GM23338 (cell line): ENCODE results near the gene SMAD1. TPM values are rescaled to one million over a fixed set of nuclear protein-coding genes. Genes with fewer than 3 reads are reported as not detected.
"Not testable (repeated sequence)": the region's sequence is repeated elsewhere in the genome, so short reads cannot be mapped to it uniquely, and the experiment has no call there.

Experiments used
- ATAC-seq: fragments of 200-7000 bp; cut with Tn5 transposase; 3 replicates; pipeline ENCODE4 v1.9.1; 2020
- DNase-seq: peaks from one replicate; pipeline ENCODE4 v3.0.0-alpha.2; 2015; ENCODE audit warnings: low spot score
- H2AFZ ChIP-seq: fragments of 200-600 bp; sonication (generic); 2 replicates; pipeline ENCODE4 v1.8.0; 2016; ENCODE audit warnings: antibody characterized with exemption, mild to moderate bottlenecking, moderate library complexity
- H3F3A ChIP-seq: fragments of 200-600 bp; sonication (generic); replicated peaks from 2 replicates; pipeline ENCODE4 v1.8.0; 2017; ENCODE audit warnings: antibody characterized with exemption, mixed run types, low read depth
- H3K27ac ChIP-seq: fragments of 200-600 bp; sonication (generic); 2 replicates; pipeline ENCODE4 v1.6.1; 2016; ENCODE audit warnings: low read depth
- H3K27me3 ChIP-seq: fragments of 200-600 bp; sonication (generic); 2 replicates; pipeline ENCODE4 v1.8.0; 2016; ENCODE audit warnings: mild to moderate bottlenecking, mixed run types, moderate library complexity; ENCODE audit not compliant: insufficient read depth
- H3K36me3 ChIP-seq: fragments of 200-600 bp; sonication (generic); 2 replicates; pipeline ENCODE4 v1.8.0; 2016; ENCODE audit warnings: mild to moderate bottlenecking; ENCODE audit not compliant: insufficient read depth
- H3K4me1 ChIP-seq: fragments of 200-600 bp; sonication (generic); 2 replicates; pipeline ENCODE4 v1.8.0; 2016; ENCODE audit warnings: mild to moderate bottlenecking, moderate library complexity; ENCODE audit not compliant: insufficient read depth
- H3K4me2 ChIP-seq: fragments of 200-600 bp; sonication (generic); 2 replicates; pipeline ENCODE4 v1.7.1; 2017; ENCODE audit warnings: mixed run types
- H3K4me3 ChIP-seq: fragments of 200-600 bp; sonication (generic); 2 replicates; pipeline ENCODE4 v1.6.1; 2016; ENCODE audit warnings: mixed run types
- H3K79me2 ChIP-seq: fragments of 200-600 bp; sonication (generic); replicated peaks from 2 replicates; pipeline ENCODE4 v1.8.0; 2017; ENCODE audit warnings: mild to moderate bottlenecking; ENCODE audit not compliant: insufficient read depth
- H3K9me2 ChIP-seq: fragments of 200-600 bp; sonication (generic); 2 replicates; pipeline ENCODE4 v1.8.0; 2017; ENCODE audit not compliant: insufficient read depth
- H4K20me1 ChIP-seq: fragments of 200-600 bp; sonication (generic); replicated peaks from 2 replicates; pipeline ENCODE4 v1.8.0; 2017; ENCODE audit warnings: mild to moderate bottlenecking; ENCODE audit not compliant: insufficient read depth
- H3K27ac Mint-ChIP-seq: 2 replicates; pipeline ENCODE4 v1.8.0; 2020; ENCODE audit warnings: inconsistent platforms, mild to moderate bottlenecking, moderate library complexity, mixed read lengths
- H3K27me3 Mint-ChIP-seq: 3 replicates; pipeline ENCODE4 v1.8.0; 2022; ENCODE audit warnings: low read depth, mild to moderate bottlenecking, moderate library complexity, mixed read lengths, inconsistent platforms; ENCODE audit not compliant: insufficient read depth, poor library complexity
- H3K36me3 Mint-ChIP-seq: 3 replicates; pipeline ENCODE4 v1.8.0; 2021; ENCODE audit warnings: low read depth, mild to moderate bottlenecking, inconsistent platforms, moderate library complexity, mixed read lengths
- H3K4me1 Mint-ChIP-seq: 3 replicates; pipeline ENCODE4 v1.8.0; 2020; ENCODE audit warnings: mild to moderate bottlenecking, inconsistent platforms, mixed read lengths
- H3K4me3 Mint-ChIP-seq: 3 replicates; pipeline ENCODE4 v1.8.0; 2021; ENCODE audit warnings: moderate library complexity, mild to moderate bottlenecking, inconsistent platforms, mixed read lengths
- H3K9me3 Mint-ChIP-seq: 3 replicates; pipeline ENCODE4 v1.8.0; 2020; ENCODE audit warnings: moderate library complexity, mild to moderate bottlenecking, inconsistent platforms, mixed read lengths
- EZH2phosphoT487 ChIP-seq: fragments of 200-600 bp; sonication (generic); IDR thresholded peaks from one replicate; pipeline ENCODE4 v1.8.1; 2018; ENCODE audit warnings: antibody characterized with exemption; ENCODE audit not compliant: unreplicated experiment
- NANOG ChIP-seq: IDR thresholded peaks from 2 replicates; pipeline ENCODE4 v1.6.1; 2016; ENCODE audit warnings: antibody characterized with exemption, borderline replicate concordance
- POLR2AphosphoS5 ChIP-seq: IDR thresholded peaks from 2 replicates; pipeline ENCODE4 v1.6.1; 2016; ENCODE audit warnings: antibody characterized with exemption, low read depth
- REST ChIP-seq: IDR thresholded peaks from one replicate; pipeline ENCODE4 v1.6.1; 2018; ENCODE audit warnings: antibody characterized with exemption; ENCODE audit not compliant: unreplicated experiment
- STAT1 ChIP-seq: IDR thresholded peaks from one replicate; pipeline ENCODE4 v1.6.1; 2016; ENCODE audit warnings: antibody characterized with exemption; ENCODE audit not compliant: unreplicated experiment
- ZNF114 ChIP-seq: fragments of 250-450 bp; sonication (Bioruptor Pico); IDR thresholded peaks from 2 replicates; pipeline ENCODE4 v1.5.0; 2020; ENCODE audit warnings: mild to moderate bottlenecking, moderate library complexity
- polyA plus RNA-seq: library from polyadenylated mRNA; unstranded; fragments of >200 nt; fragmentation: Nextera tagmentation; extraction: Ambion mirVana; gene quantifications from 2 replicates; pipeline ENCODE4 v1.2.1, GENCODE V29; 2016
- total RNA-seq: library from RNA; depleted of rRNA; stranded (reverse); fragments of >200 nt; shearing (Covaris generic); gene quantifications from 2 replicates; pipeline ENCODE4 v1.2.3, GENCODE V29; 2014

Gene SMAD1
- total and polyA plus RNA-seq, 2 experiments from 2014 or later: 19.8 to 33.6 TPM

- H3K9me3 Mint-ChIP-seq: peaks cover 23% of the 10 kb centered on the region
- peak; percentile 56 for ATAC-seq
- Histone ChIP-seq H2AFZ (no peak overlapping the region), H3K27ac (no peak overlapping the region), H3K36me3 (no peaks in the 10 kb centered on the region), H3K9me2 (0 out of 2 replicates have a peak, but pooled peaks cover 7% of the 10 kb centered on the region), H3K27me3 (no peaks in the 10 kb centered on the region), H3K4me2 (no peak overlapping the region), H3K79me2 (no peaks in the 10 kb centered on the region), H3K4me3 (no peak overlapping the region), H3K4me1 (no peaks in the 10 kb centered on the region), H3F3A (no peaks in the 10 kb centered on the region), H4K20me1 (no peaks in the 10 kb centered on the region)
- no peak for DNase-seq
- H3K4me3 Mint-ChIP-seq: no peak overlapping the region
- TF ChIP-seq NANOG: no peak
- TF ChIP-seq EZH2phosphoT487: no peak
- no peak for TF ChIP-seq STAT1
- TF ChIP-seq REST: no peak
- TF ChIP-seq POLR2AphosphoS5: no peak
- H3K27ac Mint-ChIP-seq: no peak overlapping the region
- no peaks in the 10 kb centered on the region for H3K27me3 Mint-ChIP-seq
- H3K36me3 Mint-ChIP-seq: peaks cover 24% of the 10 kb centered on the region; the same call in 2 of the 3 replicates
- H3K4me1 Mint-ChIP-seq: no peaks in the 10 kb centered on the region
These were observed 85.1 kb downstream of the SMAD1 start for GRCh38 chr4:145566768-145567167.

- H2AFZ ChIP-seq: no peak overlapping the region
- Mint-ChIP-seq H3K4me1 (no peaks in the 10 kb centered on the region), H3K9me3 (peaks cover 25% of the 10 kb centered on the region), H3K27me3 (no peaks in the 10 kb centered on the region), H3K27ac (no peak overlapping the region), H3K4me3 (no peak overlapping the region), H3K36me3 (peaks cover 24% of the 10 kb centered on the region; the same call in 2 of the 3 replicates)
- no peaks in the 10 kb centered on the region for H4K20me1 ChIP-seq
- no peaks in the 10 kb centered on the region for H3K79me2 ChIP-seq
- H3K9me2 ChIP-seq: 0 out of 2 replicates have a peak, but pooled peaks cover 7% of the 10 kb centered on the region
- H3K27me3 ChIP-seq: no peaks in the 10 kb centered on the region
- no peak for TF ChIP-seq ZNF114 (CRISPR knock-in tag)
- ATAC-seq (no peak), DNase-seq (no peak)
- H3K27ac ChIP-seq: no peak overlapping the region
- no peak overlapping the region for H3K4me3 ChIP-seq
- H3K36me3 ChIP-seq: no peaks in the 10 kb centered on the region
- H3F3A ChIP-seq: no peaks in the 10 kb centered on the region
- no peak overlapping the region for H3K4me2 ChIP-seq
- no peaks in the 10 kb centered on the region for H3K4me1 ChIP-seq
These were observed 85.9 kb downstream of the SMAD1 start for GRCh38 chr4:145567516-145567915.

- not testable (repeated sequence) for ATAC-seq, H3K4me3 Mint-ChIP-seq, H3K27me3 Mint-ChIP-seq, H3F3A ChIP-seq, H3K4me1 ChIP-seq, H3K27ac ChIP-seq, H3K27ac Mint-ChIP-seq, H3K36me3 Mint-ChIP-seq, H3K4me3 ChIP-seq, H3K4me1 Mint-ChIP-seq, H3K36me3 ChIP-seq, H3K79me2 ChIP-seq, H3K9me2 ChIP-seq, H3K4me2 ChIP-seq, H4K20me1 ChIP-seq, H3K27me3 ChIP-seq, DNase-seq
- peak overlapping the region; percentile 38; the same call in 1 of the 2 replicates for H2AFZ ChIP-seq
- H3K9me3 Mint-ChIP-seq: peaks cover 10% of the 10 kb centered on the region; the same call in 2 of the 3 replicates
These were observed 92.9 kb downstream of the SMAD1 start for GRCh38 chr4:145574546-145574945.
